CD4-positive, alpha-beta T cell treated with Interleukin-1 beta for 1 hour (primary cell): ENCODE measurements around the gene ABR.
A peak's percentile ranks its signal among the peaks of the same experiment; 100 is the strongest.
"Not testable (repeated sequence)": the region's sequence is repeated elsewhere in the genome, so short reads cannot be mapped to it uniquely, and the experiment has no call there.

Experiments used
- DNase-seq, 2 donors: peaks; one replicate each; pipeline ENCODE4 v3.0.0-alpha.2; 2020 to 2022

ABR gene

GRCh38 chr17:1145311-1145986 is 34.3 kb downstream of the ABR start:
- DNase-seq, result no peak

GRCh38 chr17:1144162-1144561 is 35.6 kb downstream of the ABR start:
- DNase-seq, result no peak

- no peak for DNase-seq
Observed at GRCh38 chr17:1143573-1143972, 36.2 kb downstream of the ABR start.

GRCh38 chr17:1142561-1142971 is 37.2 kb downstream of the ABR start:
- DNase-seq, result no peak

DNA sequence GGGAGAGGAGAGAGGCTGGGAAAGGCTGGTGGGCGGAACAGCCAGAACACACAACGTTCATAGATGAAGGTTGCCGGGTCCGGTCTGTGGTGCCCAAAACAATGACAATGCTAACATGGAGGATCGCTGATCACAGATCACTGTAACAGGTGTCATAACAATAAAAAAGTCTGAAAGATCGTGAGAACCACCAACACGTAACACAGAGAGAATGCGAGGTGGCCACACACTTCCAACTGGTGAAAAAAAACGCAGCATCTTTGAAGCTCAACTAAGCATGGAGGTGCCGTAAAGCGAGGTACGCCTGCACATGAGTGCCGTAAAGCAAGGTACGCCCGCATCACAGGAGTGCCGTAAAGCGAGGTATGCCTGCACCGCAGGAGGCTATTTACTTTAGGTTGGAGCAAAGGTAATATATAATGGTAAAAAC is 42.3 kb downstream of the ABR start:
- DNase-seq, result peak; percentile 32 to 41

DNA sequence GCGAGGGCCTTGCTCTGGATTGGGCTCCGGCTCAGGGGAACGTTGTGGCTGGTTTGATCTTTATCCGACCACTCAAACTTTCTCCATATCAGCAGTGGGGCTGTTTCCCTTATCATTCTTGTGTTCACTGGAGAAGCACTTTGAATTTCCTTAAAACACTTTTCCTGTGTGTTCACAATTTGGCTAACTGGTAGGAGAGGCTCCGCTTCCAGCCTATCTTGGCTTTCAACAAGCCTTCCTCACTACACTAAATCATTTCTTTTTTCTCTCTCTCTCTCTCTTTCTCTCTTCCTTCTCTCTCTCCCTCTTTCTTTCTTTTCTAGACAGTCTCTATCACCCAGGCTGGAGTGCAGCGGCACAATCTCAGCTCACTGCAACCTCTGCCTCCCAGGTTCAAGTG is 43.0 kb downstream of the ABR start:
- DNase-seq, result no peak

- no peak for DNase-seq
Observed at GRCh38 chr17:1134634-1135324, 45.0 kb downstream of the ABR start.

GRCh38 chr17:1130191-1130590 is 49.6 kb downstream of the ABR start:
- no peak for DNase-seq

DNA sequence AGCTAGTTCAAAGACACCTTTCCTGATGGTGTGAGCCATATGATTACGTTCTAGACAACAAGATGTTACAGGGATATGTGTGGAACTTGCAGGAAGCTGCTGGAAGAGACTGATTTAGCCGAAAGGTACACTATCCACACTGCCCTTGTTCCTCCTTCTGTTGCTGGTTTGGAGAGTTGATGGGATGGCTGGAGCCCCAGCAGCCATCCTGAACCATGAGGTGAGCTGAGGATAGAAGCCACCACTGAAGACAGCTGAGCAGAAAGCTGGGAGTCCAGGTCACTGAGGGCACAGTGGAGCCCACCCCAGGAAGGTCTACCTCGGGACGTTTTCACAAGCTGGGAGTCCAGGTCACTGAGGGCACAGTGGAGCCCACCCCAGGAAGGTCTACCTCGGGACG is 51.3 kb downstream of the ABR start:
- not testable (repeated sequence) for DNase-seq

DNA sequence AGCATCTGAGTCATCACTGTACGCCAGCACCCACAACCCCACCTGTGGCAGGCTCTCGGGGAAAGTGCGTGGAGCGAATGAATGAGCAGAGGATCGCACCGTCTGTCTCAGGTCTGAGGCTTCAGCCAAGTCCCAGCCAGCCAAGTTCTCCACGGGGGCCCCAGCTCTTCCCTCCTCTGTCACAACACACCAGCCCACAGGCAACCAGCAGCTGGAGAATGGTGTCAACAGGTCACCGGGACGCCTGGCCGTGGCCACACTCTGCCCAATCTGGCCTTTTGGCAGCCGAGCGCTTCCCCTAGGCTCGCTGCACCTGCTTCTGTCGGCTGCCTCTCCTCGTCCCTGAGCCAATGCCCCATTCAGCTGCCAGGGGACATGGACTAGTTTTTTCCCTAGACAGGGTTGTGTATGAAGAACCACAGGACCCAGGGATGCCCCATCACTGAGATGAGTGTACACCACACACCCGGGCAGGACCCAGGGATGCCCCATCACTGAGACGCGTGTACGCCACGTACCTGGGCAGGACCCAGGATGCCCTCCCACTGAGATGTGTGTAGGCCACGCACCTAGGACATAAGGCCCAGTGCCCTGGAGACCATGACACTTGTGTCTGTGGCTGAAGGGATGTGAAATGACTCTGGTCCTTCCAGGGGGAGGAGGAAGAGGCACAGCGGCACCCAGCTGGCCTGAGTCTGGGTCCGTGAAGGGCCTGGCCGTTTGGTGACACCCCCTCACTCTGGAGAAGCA is 52.8 kb downstream of the ABR start:
- DNase-seq, result no peak

- no peak for DNase-seq
Observed at GRCh38 chr17:1126250-1126797, 53.5 kb downstream of the ABR start.

DNA sequence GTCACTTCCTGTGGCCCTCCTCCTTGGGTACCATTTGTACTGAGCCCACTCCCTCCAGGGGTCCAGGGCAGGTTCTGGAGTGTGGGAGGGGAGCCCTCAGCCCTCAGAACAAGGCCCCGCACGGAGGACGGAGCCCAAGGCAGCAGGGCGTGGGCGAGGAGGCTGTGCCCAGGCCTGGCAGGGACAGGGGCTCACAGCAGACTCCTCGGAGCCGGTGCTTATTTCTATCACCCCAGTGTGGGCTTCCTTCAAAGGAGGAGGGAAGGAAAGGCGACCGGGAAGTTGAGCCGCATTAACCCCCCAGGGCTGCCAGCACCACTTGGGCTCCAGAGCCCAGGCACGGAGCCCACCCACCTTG is 54.0 kb downstream of the ABR start:
- no peak for DNase-seq

- DNase-seq, result no peak
Observed at GRCh38 chr17:1124896-1125787, 54.6 kb downstream of the ABR start.

DNA sequence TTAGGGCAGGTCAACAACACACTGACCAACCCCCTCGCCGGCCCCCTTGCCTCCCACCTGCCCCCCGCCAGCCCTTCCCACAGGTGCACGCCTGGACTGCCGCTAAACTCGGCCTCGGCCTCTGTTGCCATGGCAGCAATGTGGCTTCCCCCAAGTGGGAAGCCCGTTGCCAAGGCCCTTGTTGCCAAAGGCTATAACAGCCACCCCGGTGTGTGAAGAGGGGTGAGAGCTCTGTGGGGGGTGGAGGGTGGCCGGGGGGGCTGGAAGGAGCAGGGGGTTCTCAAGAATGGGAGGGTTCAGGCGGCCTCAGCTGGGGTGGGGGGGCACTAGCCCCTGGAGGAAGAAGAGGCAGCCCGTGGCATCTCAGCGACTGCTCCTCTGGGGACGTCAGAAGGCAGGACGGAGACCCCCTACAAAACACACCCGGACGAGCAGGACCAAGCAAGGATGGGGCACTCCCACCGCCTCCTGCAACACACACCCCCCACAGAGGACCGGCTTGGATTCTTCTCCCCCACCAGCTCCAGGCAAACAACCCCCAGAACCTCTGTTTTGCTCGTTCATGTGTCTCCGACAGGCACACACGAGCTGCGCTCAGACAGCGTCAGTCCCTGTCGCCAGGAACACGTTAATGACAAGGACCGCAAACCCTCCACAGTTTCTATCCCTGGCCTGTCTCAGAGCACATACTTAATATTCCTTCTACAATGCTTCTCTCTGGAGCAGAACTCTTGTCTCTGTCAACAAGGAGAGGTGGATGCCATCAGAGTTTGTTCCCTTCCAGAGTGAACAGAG is 55.7 kb downstream of the ABR start:
- no peak for DNase-seq

DNA sequence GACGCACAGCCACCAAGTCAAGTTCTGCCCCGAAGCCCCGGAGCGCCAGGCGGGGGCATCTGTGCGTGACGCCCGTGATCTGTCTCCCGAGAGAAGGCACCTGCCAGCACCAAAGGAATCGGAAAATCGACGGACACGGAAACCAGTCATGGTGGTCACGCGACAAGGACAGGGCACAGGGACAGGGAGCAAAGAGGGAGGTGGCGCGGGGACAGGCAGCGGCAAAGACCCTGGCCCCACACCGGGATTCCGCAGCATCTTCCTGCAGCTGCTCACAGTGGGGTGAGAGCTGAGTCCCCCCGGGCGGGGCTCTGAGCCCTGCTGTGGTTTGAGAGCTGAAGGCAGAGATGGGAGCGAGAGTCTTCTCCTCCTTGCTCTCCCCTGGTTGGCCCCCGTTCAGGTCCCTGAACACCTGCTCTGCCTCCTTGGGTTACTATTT is 56.4 kb downstream of the ABR start:
- no peak for DNase-seq

DNA sequence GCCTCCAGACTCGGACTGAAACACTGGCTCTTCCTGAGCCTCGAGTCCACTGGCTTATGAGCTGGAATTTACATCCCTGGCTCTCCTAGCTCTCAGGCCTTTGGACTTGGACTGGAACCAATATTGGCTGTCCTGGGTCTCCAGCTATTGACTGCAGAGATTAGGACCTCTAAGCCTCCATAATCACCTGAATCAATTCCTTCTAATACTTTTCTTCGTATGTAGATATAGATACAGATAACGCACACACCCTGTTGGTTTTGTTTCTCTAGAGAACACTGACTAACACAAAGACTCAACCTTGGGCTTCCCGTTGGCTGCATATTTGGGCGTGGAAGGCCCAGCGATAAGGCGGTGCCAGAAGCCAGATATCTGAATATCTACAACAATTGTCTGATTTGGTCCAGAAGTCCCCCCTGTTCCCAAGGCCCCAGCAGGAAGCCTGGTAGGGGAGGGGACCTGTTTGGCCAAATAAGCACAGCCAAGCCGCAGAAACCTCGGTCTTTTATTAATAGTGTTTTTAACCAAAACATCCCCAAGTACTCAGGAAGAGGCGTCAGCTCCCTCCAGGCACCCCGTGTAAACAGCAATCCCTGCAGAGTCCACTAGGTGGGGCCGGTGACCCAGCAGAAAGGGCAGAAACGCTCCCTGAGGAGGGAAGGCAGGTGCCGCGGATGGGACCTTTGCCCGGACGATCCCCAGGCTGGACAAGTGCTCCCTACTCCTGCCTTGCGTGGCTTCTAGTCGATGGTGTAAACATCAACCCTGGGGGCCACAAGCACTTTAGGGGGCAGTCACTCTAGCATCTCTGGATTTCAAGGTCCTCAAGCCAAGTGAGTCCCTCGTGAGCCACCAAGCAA is 57.0 kb downstream of the ABR start:
- peak; percentile 75 to 84 for DNase-seq

GRCh38 chr17:1121442-1121817 is 58.4 kb downstream of the ABR start:
- DNase-seq, result not testable (repeated sequence)

DNA sequence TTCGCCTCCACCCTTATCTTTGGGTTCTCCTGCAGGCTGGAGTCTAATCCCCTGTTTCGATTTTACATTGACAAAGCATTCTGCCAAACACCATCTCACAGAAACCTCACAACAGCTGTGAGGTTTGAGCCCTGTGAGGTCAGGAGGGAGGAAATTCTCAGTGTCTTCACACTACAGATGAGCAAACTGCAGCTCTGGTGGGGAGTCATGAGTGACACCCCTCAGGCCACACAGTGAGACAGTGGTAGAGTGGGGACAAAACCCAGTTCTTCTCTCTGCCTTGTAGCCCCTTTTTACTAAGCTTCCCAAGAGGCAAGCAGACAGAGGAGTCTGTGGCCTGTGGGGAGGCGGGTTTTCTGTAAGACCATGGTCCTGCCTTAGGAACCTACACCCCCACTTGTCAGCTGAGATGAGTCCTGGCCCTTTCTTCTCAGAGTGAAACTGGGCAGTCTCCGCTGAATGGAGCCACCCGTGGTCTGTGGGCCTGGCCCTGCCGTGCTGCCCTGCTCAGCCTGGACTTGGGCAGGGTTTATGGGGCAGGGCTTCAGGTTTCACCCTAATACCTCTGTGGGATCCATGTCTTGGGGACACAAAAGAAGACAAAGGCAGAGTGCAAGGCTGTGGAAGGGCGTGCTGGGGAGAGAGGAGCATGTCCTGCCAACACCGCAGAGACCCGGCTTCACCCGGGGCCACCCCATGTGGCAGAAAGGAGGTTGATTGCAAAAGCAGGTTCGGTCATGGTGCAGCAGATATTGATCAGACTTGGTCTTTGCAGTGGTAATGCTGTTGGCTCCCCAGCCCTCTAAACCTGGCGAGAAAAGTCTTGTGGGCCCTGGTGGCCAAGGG is 59.0 kb downstream of the ABR start:
- DNase-seq, result no peak

DNA sequence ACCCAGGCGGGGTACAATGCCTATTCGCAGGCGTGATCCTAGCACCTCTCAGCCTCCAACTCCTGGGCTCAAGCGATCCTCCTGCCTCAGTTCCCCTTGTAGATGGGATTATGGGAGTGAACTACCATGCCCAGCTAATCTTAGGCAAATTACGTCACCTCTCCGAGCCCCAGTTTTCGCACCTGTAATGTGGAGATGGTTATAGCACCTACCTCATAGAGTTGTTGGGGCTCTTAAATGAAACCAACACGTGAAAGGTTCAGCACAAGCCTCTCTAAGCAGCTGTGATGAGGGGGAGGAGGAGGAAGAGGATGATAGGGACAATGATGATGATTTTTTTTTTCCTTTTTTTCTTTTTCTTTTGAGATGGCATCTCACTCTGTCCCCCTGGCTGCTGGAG is 59.9 kb downstream of the ABR start:
- no peak for DNase-seq

DNA sequence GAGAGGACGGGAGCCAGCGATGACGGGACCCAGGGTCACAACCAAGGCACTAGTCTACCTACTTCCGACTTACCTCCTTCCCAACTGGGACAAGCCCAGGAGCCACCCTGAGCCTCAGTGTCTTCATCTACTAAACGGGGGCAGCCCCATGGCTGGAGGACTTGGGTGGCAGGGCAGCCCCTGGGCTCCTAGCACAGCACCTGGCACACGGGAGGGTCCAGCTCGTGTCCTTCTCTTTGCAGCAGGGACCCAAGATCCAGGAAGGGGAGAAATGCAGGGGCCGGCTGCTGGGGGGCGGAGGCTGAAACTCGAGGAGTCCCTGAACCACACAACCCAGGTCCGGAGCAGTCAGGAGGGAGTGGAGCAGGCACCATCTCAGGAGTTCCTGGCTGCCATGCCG is 63.2 kb downstream of the ABR start:
- DNase-seq, result no peak
